T-helper 2 cell treated with Interferon-gamma antibody and Interleukin-4, amounts not matched to agents 100 ng/mL and 5 ng/mL, for 36 hours (primary cell): ENCODE data around the gene TLR8. TPM values are rescaled to one million over a fixed set of nuclear protein-coding genes. Genes with fewer than 3 reads are reported as not detected.

Experiments used
- intact Hi-C: fragments of 100-400 bp; cut with micrococcal nuclease; formaldehyde crosslinking; loops from one replicate; pipeline ENCODE4 v1.15.1; 2023
- total RNA-seq: library from RNA; stranded (reverse); gene quantifications from 2 replicates; pipeline ENCODE4 v1.2.3, GENCODE V29; 2022

The TLR8 gene
- total RNA-seq, 1 donor from 2014 or later = not detected

- intact Hi-C loops = no loop called here
Observed at GRCh38 chrX:12945494-12945893, 39.1 kb downstream of the TLR8 start.

GRCh38 chrX:12946406-12946805 is 40.0 kb downstream of the TLR8 start:
- intact Hi-C loops = loop anchor here (1.0 kb wide), 1 partner anchor 546 kb away; no protein-coding TSS in a partner anchor

- intact Hi-C loops = loop anchor here (1.0 kb wide), 2 partner anchors 541 to 545 kb away; no protein-coding TSS in a partner anchor
Observed at GRCh38 chrX:12946838-12947544, 40.6 kb downstream of the TLR8 start.

- intact Hi-C loops = loop anchor here (1.0 kb wide), 1 partner anchor 541 kb away; no protein-coding TSS in a partner anchor
Observed at GRCh38 chrX:12947545-12948235, 41.3 kb downstream of the TLR8 start.

GRCh38 chrX:12948495-12948894 is 42.1 kb downstream of the TLR8 start:
- intact Hi-C loops = no loop called here

GRCh38 chrX:12949205-12949926 is 42.9 kb downstream of the TLR8 start:
- intact Hi-C loops = no loop called here

GRCh38 chrX:12949927-12950656 is 43.7 kb downstream of the TLR8 start:
- intact Hi-C loops = loop anchor here (2.0 to 10.0 kb wide), 3 partner anchors 202 to 785 kb away; partner anchors contain the start of genes OFD1, TCEANC and TRAPPC2

GRCh38 chrX:12950851-12951594 is 44.6 kb downstream of the TLR8 start:
- intact Hi-C loops = loop anchor here (1.0 to 10.0 kb wide), 8 partner anchors 19 to 784 kb away; partner anchors contain the start of genes OFD1, TCEANC, TMSB4X and TRAPPC2

GRCh38 chrX:12951595-12951975 is 45.2 kb downstream of the TLR8 start:
- intact Hi-C loops = loop anchor here (1.0 to 10.0 kb wide), 8 partner anchors 19 to 783 kb away; partner anchors contain the start of genes OFD1, TCEANC, TMSB4X and TRAPPC2

GRCh38 chrX:12953420-12953819 is 47.0 kb downstream of the TLR8 start:
- intact Hi-C loops = loop anchor here (5.0 to 10.0 kb wide), 2 partner anchors 199 to 781 kb away; partner anchors contain the start of genes OFD1 and TRAPPC2

- intact Hi-C loops = loop anchor here (5.0 to 10.0 kb wide), 2 partner anchors 198 to 780 kb away; partner anchors contain the start of genes OFD1 and TRAPPC2
Observed at GRCh38 chrX:12954376-12954775, 48.0 kb downstream of the TLR8 start.

GRCh38 chrX:12954981-12955380 is 48.6 kb downstream of the TLR8 start:
- intact Hi-C loops = loop anchor here (5.0 to 10.0 kb wide), 2 partner anchors 197 to 780 kb away; partner anchors contain the start of genes OFD1 and TRAPPC2

- intact Hi-C loops = loop anchor here (1.0 to 10.0 kb wide), 2 partner anchors 136 to 779 kb away; partner anchors contain the start of genes OFD1 and TRAPPC2
Observed at GRCh38 chrX:12955882-12956703, 49.7 kb downstream of the TLR8 start.

- intact Hi-C loops = loop anchor here (1.0 to 10.0 kb wide), 2 partner anchors 135 to 778 kb away; partner anchors contain the start of genes OFD1 and TRAPPC2
Observed at GRCh38 chrX:12956704-12957534, 50.5 kb downstream of the TLR8 start.

GRCh38 chrX:12958059-12958458 is 51.6 kb downstream of the TLR8 start:
- intact Hi-C loops = loop anchor here (10.0 kb wide), 1 partner anchor 777 kb away; the partner anchor contains the start of genes OFD1 and TRAPPC2

GRCh38 chrX:12958461-12958860 is 52.0 kb downstream of the TLR8 start:
- intact Hi-C loops = loop anchor here (10.0 kb wide), 1 partner anchor 776 kb away; the partner anchor contains the start of genes OFD1 and TRAPPC2

- intact Hi-C loops = no loop called here
Observed at GRCh38 chrX:12961196-12961718, 54.8 kb downstream of the TLR8 start.
